Fibroblast of mammary gland (primary cell): ENCODE results near the gene DCPS.
"Not testable (repeated sequence)": the region's sequence is repeated elsewhere in the genome, so short reads cannot be mapped to it uniquely, and the experiment has no call there.

Experiments used
- DNase-seq: peaks from one replicate; pipeline ENCODE4 v3.0.0-alpha.2; 2010; ENCODE audit warnings: low read depth
- H3K4me3 ChIP-seq: 2 replicates; pipeline ENCODE4 v1.5.1; 2011; ENCODE audit warnings: low read depth, mild to moderate bottlenecking, low read length, moderate library complexity; ENCODE audit not compliant: control insufficient read depth
- CTCF ChIP-seq: conservative IDR thresholded peaks from 2 replicates; pipeline ENCODE4 v1.5.1; 2011; ENCODE audit warnings: low read depth, low read length, inconsistent platforms; ENCODE audit not compliant: control insufficient read depth, insufficient read depth

The DCPS gene

GRCh38 chr11:126383339-126384335 lies 79.8 kb downstream of the DCPS start:
- H3K4me3 ChIP-seq: no peak overlapping the region
- no peak for DNase-seq
- no peak for TF ChIP-seq CTCF

- no peak for TF ChIP-seq CTCF
- H3K4me3 ChIP-seq: no peak overlapping the region
- DNase-seq: no peak
These were observed 80.7 kb downstream of the DCPS start for GRCh38 chr11:126384449-126385070.

- no peak for TF ChIP-seq CTCF
- no peak overlapping the region for H3K4me3 ChIP-seq
- DNase-seq: no peak
These were observed 82.3 kb downstream of the DCPS start for GRCh38 chr11:126385991-126386728.

- DNase-seq, H3K4me3 ChIP-seq: not testable (repeated sequence)
These were observed 82.8 kb downstream of the DCPS start for GRCh38 chr11:126386729-126387071.

- no peak for DNase-seq
- no peak overlapping the region for H3K4me3 ChIP-seq
- no peak for TF ChIP-seq CTCF
These were observed 84.0 kb downstream of the DCPS start for GRCh38 chr11:126387857-126388256.

- no peak for TF ChIP-seq CTCF
- DNase-seq: no peak
- H3K4me3 ChIP-seq: no peak overlapping the region
These were observed 86.5 kb downstream of the DCPS start for GRCh38 chr11:126390272-126390867.
